ENCODE measurements around the gene MAP2K3. TPM values are rescaled to one million over a fixed set of nuclear protein-coding genes. Genes with fewer than 3 reads are reported as not detected.

Gene MAP2K3
- total and polyA plus RNA-seq, 2 of the 8 experiments (the other 6 are each of a cell fraction or from before 2014, with no cell fraction given): 16.9 to 33.5 TPM

GRCh38 chr17:21249920-21250703 is 34.4 kb upstream of the MAP2K3 start:
- peaks cover 0 to 6% (median 4%) of the 10 kb centered on the region in 4 experiments; a peak in 2 of 7 replicates for H3K27me3 ChIP-seq (replicated peaks in 1 of 4; ENCODE audit: control insufficient read depth in 3 of 4, extremely low read depth in 1 of 4, insufficient read depth in 3 of 4, low read length in 3 of 4)
- no peak overlapping the region for H3K23ac ChIP-seq (ENCODE audit: insufficient read length)
- H2BK120ac ChIP-seq (replicated peaks; ENCODE audit: low read depth, low read length): no peak overlapping the region
- no peak overlapping the region for H2BK12ac ChIP-seq (ENCODE audit: low read depth, low read length)
- H2BK20ac ChIP-seq (ENCODE audit: low read length): no peak overlapping the region
- H4K91ac ChIP-seq (replicated peaks; ENCODE audit: insufficient read length, low read length): no peak overlapping the region
- peaks cover 5% of the 10 kb centered on the region; the same call in 1 of the 2 replicates for H3K79me1 ChIP-seq (ENCODE audit: low read depth, low read length)
- TF ChIP-seq SP2 (IDR thresholded peaks at IDR 0.05; ENCODE audit: low read length): no peak
- no peak for TF ChIP-seq KDM1A (IDR thresholded peaks at IDR 0.05; ENCODE audit: borderline replicate concordance, low read length)
- peak in 1 of 3 experiments; percentile 29; a peak in 1 of 4 replicates for TF ChIP-seq CTCF (IDR thresholded peaks at IDR 0.05; ENCODE audit: control extremely low read depth in 1 of 3, insufficient read depth in 1 of 3, low read depth in 1 of 3, low read length in 3 of 3)
- TF ChIP-seq POU5F1 (IDR thresholded peaks at IDR 0.05; ENCODE audit: low read depth, low read length): no peak
- TF ChIP-seq RAD21 (IDR thresholded peaks at IDR 0.05 in 1 of 2, conservative IDR thresholded peaks at IDR 0.05 in 1 of 2; ENCODE audit: low read depth in 2 of 2, low read length in 2 of 2): peak in 1 of 2 experiments; percentile 23; a peak in 2 of 4 replicates
- no peak for TF ChIP-seq YY1 (IDR thresholded peaks at IDR 0.05; ENCODE audit: low read depth, low read length)
- no peak for TF ChIP-seq RNF2 (IDR thresholded peaks at IDR 0.05; ENCODE audit: borderline replicate concordance, low read depth, low read length, missing control alignments, poor library complexity, severe bottlenecking)
- H3K56ac ChIP-seq (replicated peaks; ENCODE audit: insufficient read length, low read depth, low read length): no peak overlapping the region
- H3K79me2 ChIP-seq (ENCODE audit: control insufficient read depth in 1 of 2, insufficient read depth in 2 of 2, low read length in 2 of 2): no peaks in the 10 kb centered on the region
- H3K23me2 ChIP-seq (ENCODE audit: low read depth, low read length): peaks cover 6% of the 10 kb centered on the region; the same call in 1 of the 2 replicates
- DNase-seq (ENCODE audit: low read depth in 1 of 2, low spot score in 2 of 2) (no peak), FAIRE-seq (no peak)
- ChIA-PET CTCF (ENCODE audit: partially characterized antibody) (interaction anchor here (0.7 to 6.6 kb wide), 13 partner anchors 11 to 147 kb away, joined by 3 to 42 read pairs (median 4); no protein-coding TSS in a partner anchor), POLR2A (ENCODE audit: partially characterized antibody) (interaction anchor here (1.4 to 1.5 kb wide), 2 partner anchors 26 to 121 kb away, joined by 3 to 6 read pairs; no protein-coding TSS in a partner anchor)
- H2BK15ac ChIP-seq (ENCODE audit: low read length): 0 out of 2 replicates have a peak overlapping the region, but pooled peaks have one; percentile 61
- H3K18ac ChIP-seq (ENCODE audit: extremely low read depth, low read length): no peak overlapping the region
- H3K4me2 ChIP-seq (ENCODE audit: insufficient read depth in 1 of 2, low read depth in 2 of 2, low read length in 2 of 2): no peak overlapping the region
- no peak overlapping the region for H3K14ac ChIP-seq (ENCODE audit: insufficient read length)
- H3K27ac ChIP-seq (ENCODE audit: low read depth, low read length): no peak overlapping the region
- H3K9me3 ChIP-seq (ENCODE audit: insufficient read depth in 2 of 2, low read depth in 1 of 2, low read length in 1 of 2): no peaks in the 10 kb centered on the region
- H3K36me3 ChIP-seq (ENCODE audit: control insufficient read depth in 2 of 4, insufficient read depth in 4 of 4, low read length in 3 of 4): no peaks in the 10 kb centered on the region
- no peak overlapping the region for H2AK5ac ChIP-seq (ENCODE audit: low read depth, low read length)
- no peak overlapping the region for H2BK5ac ChIP-seq (ENCODE audit: low read depth, low read length)
- no peak overlapping the region for H2AFZ ChIP-seq (ENCODE audit: low read length)
- H4K8ac ChIP-seq (ENCODE audit: extremely low read depth, insufficient read depth, low read length): no peak overlapping the region
- no peak overlapping the region for H3K4ac ChIP-seq (replicated peaks; ENCODE audit: insufficient read length, low read depth, low read length)
- WGBS, 2 experiments (ENCODE audit: extremely low coverage in 1 of 2, insufficient coverage in 1 of 2, insufficient read length in 1 of 2, insufficient replicate concordance in 2 of 2, low coverage in 1 of 2, low lambda C conversion rate in 2 of 2, missing lambda C conversion rate in 1 of 2): 87% methylated on average over 6 of the region's 7 CpGs; no CpG with 5 or more reads in 1 of the 2 experiments
- H3K9ac ChIP-seq (replicated peaks in 1 of 4; ENCODE audit: extremely low read depth in 1 of 4, low read depth in 3 of 4, low read length in 3 of 4): no peak overlapping the region
- H4K20me1 ChIP-seq (replicated peaks in 1 of 2; ENCODE audit: control insufficient read depth in 1 of 2, insufficient read depth in 2 of 2, low read length in 2 of 2): peaks cover 0 to 6% of the 10 kb centered on the region in 2 experiments
- no peak overlapping the region for H3K4me3 ChIP-seq (ENCODE audit: extremely low read depth in 1 of 4, insufficient read depth in 2 of 4, low read depth in 3 of 4, low read length in 4 of 4)
- H4K5ac ChIP-seq (ENCODE audit: insufficient read length, low read depth, low read length): no peak overlapping the region
- H3K4me1 ChIP-seq (replicated peaks in 1 of 4; ENCODE audit: control insufficient read depth in 3 of 4, insufficient read depth in 4 of 4, low read length in 3 of 4): peaks cover 0 to 12% (median 4%) of the 10 kb centered on the region in 4 experiments; a peak in 5 of 7 replicates
